Fibroblast of pulmonary artery (primary cell): ENCODE measurements around the gene AGRP.

Source experiments
- DNase-seq: peaks from one replicate; pipeline ENCODE4 v3.0.0-alpha.2; 2010; ENCODE audit warnings: low read depth
- H3K4me3 ChIP-seq: replicated peaks from 2 replicates; pipeline ENCODE4 v1.5.1; 2011; ENCODE audit warnings: low read depth, mild to moderate bottlenecking, control low read depth, low read length, moderate library complexity
- TF ChIP-seq, protein P1 (sequence below): IDR thresholded peaks from 2 replicates; pipeline ENCODE4 v1.5.1; 2011; ENCODE audit warnings: mild to moderate bottlenecking, control low read depth, low read length, inconsistent platforms; ENCODE audit errors: missing control alignments

The AGRP gene

DNA sequence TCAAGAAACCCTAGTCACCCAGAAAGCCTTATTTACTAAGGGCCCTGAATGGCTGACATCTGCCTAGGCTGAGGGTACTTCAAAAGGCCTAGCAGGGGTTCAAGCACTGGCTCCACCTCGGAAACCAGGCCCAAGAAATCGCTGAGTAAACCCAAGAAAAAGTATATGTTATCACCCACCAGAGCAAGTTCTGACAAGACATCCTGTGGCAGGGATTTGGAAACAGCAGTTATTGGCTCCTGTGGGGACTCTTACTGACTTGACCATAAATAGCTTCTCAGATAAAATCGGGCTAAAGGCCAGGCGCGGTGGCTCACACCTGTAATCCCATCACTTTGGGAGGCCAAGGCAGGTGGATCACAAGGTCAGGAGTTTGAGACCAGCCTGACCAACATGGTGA lies 14.6 kb downstream of the AGRP start:
- DNase-seq, result no peak
- H3K4me3 ChIP-seq, result no peak overlapping the region
- TF ChIP-seq, protein P1, sequence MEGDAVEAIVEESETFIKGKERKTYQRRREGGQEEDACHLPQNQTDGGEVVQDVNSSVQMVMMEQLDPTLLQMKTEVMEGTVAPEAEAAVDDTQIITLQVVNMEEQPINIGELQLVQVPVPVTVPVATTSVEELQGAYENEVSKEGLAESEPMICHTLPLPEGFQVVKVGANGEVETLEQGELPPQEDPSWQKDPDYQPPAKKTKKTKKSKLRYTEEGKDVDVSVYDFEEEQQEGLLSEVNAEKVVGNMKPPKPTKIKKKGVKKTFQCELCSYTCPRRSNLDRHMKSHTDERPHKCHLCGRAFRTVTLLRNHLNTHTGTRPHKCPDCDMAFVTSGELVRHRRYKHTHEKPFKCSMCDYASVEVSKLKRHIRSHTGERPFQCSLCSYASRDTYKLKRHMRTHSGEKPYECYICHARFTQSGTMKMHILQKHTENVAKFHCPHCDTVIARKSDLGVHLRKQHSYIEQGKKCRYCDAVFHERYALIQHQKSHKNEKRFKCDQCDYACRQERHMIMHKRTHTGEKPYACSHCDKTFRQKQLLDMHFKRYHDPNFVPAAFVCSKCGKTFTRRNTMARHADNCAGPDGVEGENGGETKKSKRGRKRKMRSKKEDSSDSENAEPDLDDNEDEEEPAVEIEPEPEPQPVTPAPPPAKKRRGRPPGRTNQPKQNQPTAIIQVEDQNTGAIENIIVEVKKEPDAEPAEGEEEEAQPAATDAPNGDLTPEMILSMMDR, result no peak

DNA sequence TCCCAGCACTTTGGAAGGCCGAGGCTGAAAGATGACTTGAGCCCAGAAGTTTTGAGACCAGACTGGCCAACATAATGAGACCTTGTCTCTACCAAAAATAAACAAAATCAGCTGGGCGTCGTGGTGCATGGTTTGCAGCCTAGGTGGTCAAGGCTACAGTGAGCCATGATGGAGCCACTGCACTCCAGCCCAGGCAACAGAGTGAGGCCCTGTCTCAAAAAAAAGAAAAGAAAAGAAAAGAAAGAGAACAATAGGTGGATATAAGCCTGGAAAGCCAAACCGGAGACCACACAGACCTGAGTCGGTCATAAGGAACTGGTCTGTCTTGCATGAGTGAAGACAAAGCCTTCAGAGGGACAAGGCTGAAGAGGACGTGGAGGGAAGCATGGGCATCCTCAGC lies 16.8 kb downstream of the AGRP start:
- H3K4me3 ChIP-seq, result no peak overlapping the region
- no peak for DNase-seq
- TF ChIP-seq, protein P1, result no peak

DNA sequence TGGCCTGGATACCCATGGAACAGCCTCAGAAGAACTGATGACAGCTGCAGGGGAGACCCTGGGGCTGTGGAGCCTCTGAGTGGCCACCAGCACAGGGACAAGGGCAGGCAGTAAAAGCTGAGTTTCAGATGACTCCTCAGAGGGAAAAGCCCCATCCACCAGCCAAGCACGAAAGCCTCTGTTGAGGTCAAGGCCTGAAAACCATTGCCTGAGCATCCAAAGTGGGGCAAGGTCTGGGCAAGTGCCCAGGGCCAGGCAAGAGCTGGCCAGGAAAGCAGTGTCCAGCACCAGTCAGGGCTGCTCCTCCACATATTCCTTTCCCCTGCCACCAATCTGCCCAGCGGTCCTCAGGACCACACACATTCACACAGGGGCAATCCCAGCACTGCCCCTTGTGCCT lies 18.8 kb downstream of the AGRP start:
- H3K4me3 ChIP-seq, result no peak overlapping the region
- no peak for DNase-seq

DNA sequence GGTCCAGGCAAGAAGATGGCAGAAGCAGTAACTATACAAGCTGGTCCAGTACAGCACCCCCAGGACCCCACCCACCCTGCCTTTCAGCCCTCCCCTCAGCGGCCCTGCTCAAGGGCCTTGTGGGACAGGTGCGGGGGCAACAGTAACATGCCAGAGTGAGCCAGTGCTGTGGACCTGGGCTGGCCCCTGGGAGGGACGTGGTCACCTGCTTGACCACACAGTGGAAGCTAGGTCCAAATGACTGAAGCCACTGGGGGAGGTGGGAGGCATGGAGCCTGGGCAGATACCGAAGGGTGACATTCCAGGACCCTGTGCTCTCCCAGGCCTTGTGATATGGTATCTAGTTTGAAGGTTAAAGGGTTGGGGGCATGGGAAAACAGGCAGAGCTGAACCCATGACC lies 19.7 kb downstream of the AGRP start:
- H3K4me3 ChIP-seq, result no peak overlapping the region
- no peak for DNase-seq
- TF ChIP-seq, protein P1, result no peak

More for the DNA sequence above, 18.8 kb downstream of the AGRP start:
- TF ChIP-seq, protein P1, result no peak

DNA sequence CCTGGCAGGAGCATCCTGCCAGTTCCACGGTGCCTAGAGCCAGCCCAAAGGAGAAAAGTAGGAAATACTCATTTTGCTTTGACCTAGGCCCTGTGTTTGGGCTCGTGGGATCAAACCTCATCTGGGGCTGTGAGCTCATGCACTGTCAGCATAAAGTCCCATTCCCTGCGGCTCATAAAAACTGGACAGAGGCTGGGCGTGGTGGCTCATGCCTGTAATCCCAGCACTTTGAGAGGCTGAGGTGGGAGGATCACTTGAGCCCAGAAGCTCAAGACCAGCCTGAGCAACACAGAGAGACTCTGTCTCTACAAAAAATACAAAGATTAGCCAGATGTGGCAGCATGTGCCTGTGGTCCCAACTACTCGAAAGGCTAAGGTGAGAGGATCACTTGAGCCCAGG lies 20.3 kb downstream of the AGRP start:
- TF ChIP-seq, protein P1, result no peak
- no peak for DNase-seq
- no peak overlapping the region for H3K4me3 ChIP-seq

DNA sequence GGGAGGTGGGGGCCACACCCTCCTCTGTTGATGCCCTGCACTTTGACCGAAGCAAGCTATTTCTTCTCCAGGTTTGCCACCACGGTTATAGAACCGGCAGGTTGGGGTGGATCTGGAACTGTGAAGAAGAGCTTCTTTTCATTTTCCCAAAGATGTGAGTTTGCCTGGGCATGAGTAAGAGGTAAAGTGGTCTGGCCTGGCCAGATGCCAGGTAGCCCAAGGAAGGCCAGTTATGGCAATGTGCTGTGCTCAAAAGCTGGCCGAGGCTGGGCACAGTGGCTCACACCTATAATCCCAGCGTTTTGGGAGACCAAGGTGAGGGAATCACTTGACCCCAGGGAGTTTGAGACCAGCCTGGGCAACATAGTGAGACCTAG lies 21.1 kb downstream of the AGRP start:
- H3K4me3 ChIP-seq, result no peak overlapping the region
- TF ChIP-seq, protein P1, result no peak
- DNase-seq, result no peak

DNA sequence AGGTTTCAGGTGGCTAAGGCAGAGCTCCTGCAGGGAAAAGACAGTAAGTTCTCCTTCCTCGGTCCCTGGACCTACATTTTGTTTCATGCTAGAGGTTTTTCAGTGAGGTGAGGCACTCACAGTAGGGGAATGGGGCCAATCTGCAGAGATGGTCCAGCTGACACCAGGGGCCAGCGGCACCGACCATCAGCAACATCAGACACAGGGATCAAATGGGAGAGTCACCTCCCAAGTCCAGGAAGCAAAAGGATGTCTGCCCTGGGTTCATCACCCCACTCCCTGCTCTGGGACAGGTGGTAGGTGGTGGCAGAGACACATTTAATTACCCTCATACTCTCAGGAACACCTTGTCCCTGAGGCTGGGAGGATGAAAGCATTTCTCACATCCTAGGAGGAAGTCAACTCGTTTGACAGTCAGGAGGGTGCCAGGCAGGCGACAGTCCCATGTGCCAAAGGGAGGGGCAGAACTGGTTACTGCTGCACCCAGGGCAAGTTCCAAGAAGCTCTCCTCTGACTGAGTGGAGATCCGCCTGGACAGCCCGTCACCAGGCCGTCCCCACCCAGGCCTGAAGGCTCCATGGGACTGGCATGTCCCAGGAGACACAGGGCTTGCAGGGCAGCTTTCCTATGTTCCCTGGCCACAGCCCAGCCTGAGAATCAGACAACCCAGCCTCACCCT lies 21.6 kb downstream of the AGRP start:
- TF ChIP-seq, protein P1, result no peak
- H3K4me3 ChIP-seq, result no peak overlapping the region
- DNase-seq, result no peak
